22Rv1 (cell line): Measurements from ENCODE around the gene MRPL55.

Experiments used
- H3K27ac ChIP-seq: fragments of 450-650 bp; 2 replicates; pipeline ENCODE4 v1.5.1; 2017
- ZFX ChIP-seq: fragments of 450-650 bp; IDR thresholded peaks from 2 replicates; pipeline ENCODE4 v1.6.1; 2017; ENCODE audit warnings: antibody characterized with exemption, borderline replicate concordance
- TF ChIP-seq, protein P1 (sequence below): fragments of 450-650 bp; IDR thresholded peaks from 2 replicates; pipeline ENCODE4 v1.5.1; 2017; ENCODE audit warnings: mild to moderate bottlenecking

Gene MRPL55

DNA sequence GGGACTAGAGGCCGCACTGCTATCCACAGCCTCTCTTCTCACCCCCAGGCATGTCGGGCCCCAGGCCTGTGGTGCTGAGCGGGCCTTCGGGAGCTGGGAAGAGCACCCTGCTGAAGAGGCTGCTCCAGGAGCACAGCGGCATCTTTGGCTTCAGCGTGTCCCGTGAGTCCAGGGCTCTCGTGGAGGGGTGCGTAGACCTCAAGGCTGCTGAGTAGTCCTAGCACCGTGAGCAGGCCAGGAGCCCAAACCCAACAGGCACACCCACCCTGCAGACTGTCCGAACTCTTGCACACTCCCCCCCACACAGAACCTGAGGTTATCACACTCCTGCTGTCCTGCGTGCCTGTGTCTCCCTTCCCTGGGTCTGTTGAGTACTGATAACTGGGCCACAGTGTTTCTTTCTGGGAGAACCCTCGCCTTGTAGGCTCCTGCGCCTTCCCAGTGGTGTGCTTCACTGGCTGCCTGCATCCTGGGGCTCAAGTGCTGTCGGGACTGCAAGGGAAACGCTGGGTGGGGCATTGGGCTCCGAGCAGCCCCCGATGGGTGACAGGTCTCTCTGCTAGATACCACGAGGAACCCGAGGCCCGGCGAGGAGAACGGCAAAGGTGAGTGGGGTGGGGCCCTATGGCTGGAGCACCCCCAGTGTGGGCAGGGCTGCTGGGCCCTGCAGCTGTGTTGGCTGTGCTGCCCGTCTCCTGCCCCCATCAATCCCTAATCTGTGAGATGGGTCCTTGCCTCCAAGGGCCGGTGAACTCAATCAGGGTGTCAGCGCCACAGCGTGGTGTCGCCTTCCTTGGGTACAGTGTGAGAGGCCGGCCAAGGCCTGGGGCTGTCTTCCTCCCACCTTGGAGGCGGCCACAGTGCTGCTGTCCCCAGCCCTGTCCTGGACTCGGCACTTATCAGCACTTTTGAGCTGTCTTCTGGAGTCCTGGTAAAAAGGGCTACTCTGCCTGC, 36.6 kb upstream of the MRPL55 start:
- TF ChIP-seq, protein P1, sequence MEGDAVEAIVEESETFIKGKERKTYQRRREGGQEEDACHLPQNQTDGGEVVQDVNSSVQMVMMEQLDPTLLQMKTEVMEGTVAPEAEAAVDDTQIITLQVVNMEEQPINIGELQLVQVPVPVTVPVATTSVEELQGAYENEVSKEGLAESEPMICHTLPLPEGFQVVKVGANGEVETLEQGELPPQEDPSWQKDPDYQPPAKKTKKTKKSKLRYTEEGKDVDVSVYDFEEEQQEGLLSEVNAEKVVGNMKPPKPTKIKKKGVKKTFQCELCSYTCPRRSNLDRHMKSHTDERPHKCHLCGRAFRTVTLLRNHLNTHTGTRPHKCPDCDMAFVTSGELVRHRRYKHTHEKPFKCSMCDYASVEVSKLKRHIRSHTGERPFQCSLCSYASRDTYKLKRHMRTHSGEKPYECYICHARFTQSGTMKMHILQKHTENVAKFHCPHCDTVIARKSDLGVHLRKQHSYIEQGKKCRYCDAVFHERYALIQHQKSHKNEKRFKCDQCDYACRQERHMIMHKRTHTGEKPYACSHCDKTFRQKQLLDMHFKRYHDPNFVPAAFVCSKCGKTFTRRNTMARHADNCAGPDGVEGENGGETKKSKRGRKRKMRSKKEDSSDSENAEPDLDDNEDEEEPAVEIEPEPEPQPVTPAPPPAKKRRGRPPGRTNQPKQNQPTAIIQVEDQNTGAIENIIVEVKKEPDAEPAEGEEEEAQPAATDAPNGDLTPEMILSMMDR, result no peak
- TF ChIP-seq ZFX, result no peak
- no peak overlapping the region for H3K27ac ChIP-seq

DNA sequence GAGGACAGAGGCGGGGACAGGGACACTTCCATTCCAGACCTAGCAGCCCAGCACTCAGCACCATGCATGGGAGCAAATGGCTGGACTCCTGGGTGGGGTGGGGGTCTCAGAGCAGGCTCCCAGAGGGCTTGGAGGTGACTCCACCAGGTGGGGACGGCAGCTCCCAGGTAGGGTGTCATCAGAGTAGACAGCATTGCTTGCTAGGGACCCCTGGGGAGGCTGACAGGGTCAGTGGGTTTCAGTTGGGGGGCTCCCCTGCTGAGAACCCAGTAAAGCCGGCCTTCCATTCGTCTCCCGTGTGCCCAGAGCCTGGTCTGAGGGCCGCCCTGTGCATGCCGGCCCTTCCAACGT, 35.9 kb upstream of the MRPL55 start:
- H3K27ac ChIP-seq, result no peak overlapping the region
- no peak for TF ChIP-seq ZFX
- TF ChIP-seq, protein P1, result no peak

DNA sequence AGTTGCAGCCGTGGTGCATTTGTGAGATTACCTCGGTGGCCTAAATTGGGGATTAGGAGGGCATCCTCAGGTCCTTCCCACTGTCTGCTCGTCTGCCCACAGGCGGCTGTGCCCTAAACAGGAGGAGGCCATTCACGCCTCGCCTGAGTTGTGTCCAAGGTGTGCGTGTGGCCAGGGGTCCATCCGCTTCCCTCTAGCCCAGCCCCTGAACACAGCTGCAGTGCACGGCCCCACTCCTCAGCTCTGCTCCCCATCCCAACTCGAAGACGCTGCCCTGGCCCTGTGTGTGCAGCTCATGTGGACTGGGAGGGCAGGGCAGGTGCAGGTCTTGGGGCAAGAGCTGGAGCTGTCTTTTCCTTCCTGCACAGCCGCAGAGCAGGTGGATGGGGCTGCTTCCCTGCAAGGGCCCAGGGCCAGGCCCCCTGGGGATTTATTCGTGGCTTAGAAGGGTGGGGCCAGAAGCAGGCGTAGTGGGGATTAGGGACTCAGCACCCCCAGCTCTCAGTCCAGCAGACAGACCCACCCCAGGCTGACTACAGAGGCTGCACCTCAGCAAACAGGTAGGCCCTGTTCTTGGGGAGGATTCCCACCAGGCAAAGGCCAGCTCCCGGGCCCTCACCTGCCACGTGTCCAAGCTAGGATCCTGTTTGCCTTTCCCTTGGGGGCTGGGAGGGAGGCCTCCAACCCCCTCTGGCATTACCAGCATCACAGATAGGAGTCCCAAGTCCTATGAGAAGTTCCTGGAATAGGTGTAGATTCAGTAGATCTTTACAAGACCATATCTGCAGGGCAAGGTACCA, 35.3 kb upstream of the MRPL55 start:
- no peak for TF ChIP-seq ZFX
- TF ChIP-seq, protein P1, result no peak
- H3K27ac ChIP-seq, result no peak overlapping the region

DNA sequence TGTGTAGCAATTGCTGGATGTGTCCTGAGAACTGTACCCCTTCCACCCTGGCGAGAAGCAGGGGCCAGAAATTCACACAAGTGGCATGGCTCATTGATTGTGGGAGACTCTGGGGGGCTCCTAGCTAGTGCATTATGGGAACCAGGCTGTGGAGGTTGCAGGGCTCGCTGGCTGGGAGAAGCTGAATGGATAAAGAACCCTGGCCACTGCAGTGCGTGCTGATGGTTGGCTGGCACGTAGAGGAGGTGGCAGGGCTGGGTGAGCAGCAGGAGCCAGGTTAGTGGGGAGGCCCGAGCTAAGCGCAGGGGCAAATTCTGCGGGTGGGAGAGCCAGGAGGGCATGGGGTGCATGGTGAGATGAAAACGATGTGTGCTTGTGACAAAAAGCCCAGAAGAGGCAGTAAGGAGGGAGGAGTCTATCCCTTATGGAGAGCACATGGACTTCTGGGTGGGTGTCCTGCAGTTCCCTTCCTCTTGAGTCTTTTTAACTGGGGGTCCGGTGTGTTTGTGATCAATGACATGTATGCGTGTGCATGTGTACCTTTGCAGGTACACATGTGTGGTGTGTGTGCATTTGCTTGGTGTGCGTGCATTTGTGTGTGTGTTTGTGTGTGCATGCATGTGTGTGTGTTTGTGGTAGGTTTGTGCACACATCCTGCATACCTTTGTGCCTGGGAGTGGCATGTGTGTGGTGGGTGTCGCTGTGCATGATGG, 34.5 kb upstream of the MRPL55 start:
- TF ChIP-seq ZFX, result no peak
- TF ChIP-seq, protein P1, result no peak
- no peak overlapping the region for H3K27ac ChIP-seq

DNA sequence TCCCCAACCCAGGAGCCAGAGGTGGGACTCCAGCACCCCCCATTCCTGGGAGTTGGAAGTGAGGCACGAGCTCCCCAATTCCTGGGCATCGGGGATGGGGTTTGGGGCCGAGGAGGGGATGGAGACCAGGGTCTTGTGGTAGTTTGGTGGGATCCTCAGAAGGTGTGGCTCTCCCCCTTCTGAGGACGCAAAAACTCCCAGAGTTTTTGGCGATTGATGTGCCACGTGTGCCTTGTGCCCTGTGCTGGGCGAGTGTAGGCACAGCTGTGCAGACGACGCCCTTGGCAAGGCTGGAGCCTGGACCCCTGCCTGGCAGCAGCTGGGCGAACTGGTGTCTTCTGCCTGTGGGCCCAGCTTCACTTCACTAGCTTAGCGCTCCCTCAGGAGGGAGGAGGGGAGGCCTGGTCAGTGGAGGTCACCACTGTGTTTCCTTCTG, 33.6 kb upstream of the MRPL55 start:
- H3K27ac ChIP-seq, result no peak overlapping the region
- TF ChIP-seq ZFX, result no peak
- TF ChIP-seq, protein P1, result no peak

DNA sequence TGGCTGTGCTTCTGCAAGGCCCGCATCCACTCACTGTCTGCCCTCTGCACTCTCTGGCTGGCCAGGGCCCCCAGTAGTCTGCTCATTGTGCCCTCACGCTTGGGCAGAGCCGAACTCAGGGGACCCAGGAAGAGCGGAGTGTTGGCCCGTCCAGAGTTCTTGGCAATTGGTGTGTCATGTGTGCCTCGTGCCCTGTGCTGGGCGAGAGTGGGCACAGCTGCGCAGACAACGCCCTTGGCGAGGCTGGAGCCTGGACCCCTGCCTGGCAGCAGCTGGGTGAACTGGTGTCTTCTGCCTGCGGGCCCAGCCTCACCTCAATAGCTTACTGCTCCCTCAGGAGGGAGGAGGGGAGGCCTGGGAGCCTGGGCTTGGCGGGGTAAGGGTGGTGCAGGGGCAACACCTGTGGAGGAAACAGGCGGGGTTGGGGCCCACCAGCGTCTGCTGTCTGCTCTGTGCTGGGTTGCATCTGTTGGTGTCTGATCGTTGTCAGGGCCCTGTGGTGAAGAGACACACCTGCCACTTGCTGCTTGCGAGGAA, 33.1 kb upstream of the MRPL55 start:
- no peak for TF ChIP-seq ZFX
- TF ChIP-seq, protein P1, result no peak
- 0 out of 2 replicates have a peak overlapping the region, but pooled peaks have one; percentile 86 for H3K27ac ChIP-seq
